Astrocyte (in vitro differentiated cells and primary cell): ENCODE results near the gene PPIF.

Source experiments
- EZH2 ChIP-seq: IDR thresholded peaks from 2 replicates; pipeline ENCODE4 v1.6.1; 2012; ENCODE audit warnings: mild to moderate bottlenecking, low read length, inconsistent platforms; ENCODE audit not compliant: insufficient read depth
- TF ChIP-seq, protein P1 (sequence below): IDR thresholded peaks from 2 replicates; pipeline ENCODE4 v1.5.1; 2011; ENCODE audit warnings: low read depth, mild to moderate bottlenecking, inconsistent platforms, low read length, moderate library complexity; ENCODE audit not compliant: insufficient read depth

DNA sequence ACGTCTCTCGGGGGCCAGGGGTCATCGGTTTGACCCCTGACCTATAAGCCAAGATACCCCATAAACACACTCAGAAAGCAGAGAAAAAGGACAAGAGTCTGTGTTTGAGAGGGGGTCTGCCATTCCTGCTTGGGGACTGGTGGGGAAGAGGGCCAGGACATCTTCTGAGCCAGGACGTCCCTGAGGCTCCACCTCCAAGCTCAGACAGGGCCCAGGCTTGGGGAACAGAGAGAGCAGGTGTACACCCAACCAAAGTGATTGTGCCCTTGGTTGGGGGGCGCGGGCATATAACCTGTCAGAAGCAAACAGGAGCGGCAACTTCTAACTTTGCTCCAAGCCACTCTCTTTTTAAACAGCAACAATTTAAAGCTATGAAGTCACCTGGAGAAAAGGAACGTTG, 33.9 kb upstream of the PPIF start:
- TF ChIP-seq, protein P1, sequence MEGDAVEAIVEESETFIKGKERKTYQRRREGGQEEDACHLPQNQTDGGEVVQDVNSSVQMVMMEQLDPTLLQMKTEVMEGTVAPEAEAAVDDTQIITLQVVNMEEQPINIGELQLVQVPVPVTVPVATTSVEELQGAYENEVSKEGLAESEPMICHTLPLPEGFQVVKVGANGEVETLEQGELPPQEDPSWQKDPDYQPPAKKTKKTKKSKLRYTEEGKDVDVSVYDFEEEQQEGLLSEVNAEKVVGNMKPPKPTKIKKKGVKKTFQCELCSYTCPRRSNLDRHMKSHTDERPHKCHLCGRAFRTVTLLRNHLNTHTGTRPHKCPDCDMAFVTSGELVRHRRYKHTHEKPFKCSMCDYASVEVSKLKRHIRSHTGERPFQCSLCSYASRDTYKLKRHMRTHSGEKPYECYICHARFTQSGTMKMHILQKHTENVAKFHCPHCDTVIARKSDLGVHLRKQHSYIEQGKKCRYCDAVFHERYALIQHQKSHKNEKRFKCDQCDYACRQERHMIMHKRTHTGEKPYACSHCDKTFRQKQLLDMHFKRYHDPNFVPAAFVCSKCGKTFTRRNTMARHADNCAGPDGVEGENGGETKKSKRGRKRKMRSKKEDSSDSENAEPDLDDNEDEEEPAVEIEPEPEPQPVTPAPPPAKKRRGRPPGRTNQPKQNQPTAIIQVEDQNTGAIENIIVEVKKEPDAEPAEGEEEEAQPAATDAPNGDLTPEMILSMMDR = no peak
- no peak for TF ChIP-seq EZH2
